OCI-LY1 (cell line): ENCODE measurements around the gene MRGPRD.

Source experiments
- EZH2 ChIP-seq: fragments of 200-600 bp; sonication (generic), shearing (Covaris generic); IDR thresholded peaks from 2 replicates; pipeline ENCODE4 v1.8.0; 2017; ENCODE audit warnings: borderline replicate concordance, mixed run types, mild to moderate bottlenecking, antibody characterized with exemption, low read length, moderate library complexity, mixed read lengths
- TF ChIP-seq, protein P1 (sequence below): fragments of 200-600 bp; sonication (generic), shearing (Covaris generic); IDR thresholded peaks from 2 replicates; pipeline ENCODE4 v1.5.1; 2017; ENCODE audit warnings: mild to moderate bottlenecking, antibody characterized with exemption, low read length, moderate library complexity, mixed read lengths

GRCh38 chr11:68942095-68942620, 38.6 kb downstream of the MRGPRD start:
- TF ChIP-seq, protein P1, sequence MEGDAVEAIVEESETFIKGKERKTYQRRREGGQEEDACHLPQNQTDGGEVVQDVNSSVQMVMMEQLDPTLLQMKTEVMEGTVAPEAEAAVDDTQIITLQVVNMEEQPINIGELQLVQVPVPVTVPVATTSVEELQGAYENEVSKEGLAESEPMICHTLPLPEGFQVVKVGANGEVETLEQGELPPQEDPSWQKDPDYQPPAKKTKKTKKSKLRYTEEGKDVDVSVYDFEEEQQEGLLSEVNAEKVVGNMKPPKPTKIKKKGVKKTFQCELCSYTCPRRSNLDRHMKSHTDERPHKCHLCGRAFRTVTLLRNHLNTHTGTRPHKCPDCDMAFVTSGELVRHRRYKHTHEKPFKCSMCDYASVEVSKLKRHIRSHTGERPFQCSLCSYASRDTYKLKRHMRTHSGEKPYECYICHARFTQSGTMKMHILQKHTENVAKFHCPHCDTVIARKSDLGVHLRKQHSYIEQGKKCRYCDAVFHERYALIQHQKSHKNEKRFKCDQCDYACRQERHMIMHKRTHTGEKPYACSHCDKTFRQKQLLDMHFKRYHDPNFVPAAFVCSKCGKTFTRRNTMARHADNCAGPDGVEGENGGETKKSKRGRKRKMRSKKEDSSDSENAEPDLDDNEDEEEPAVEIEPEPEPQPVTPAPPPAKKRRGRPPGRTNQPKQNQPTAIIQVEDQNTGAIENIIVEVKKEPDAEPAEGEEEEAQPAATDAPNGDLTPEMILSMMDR, result no peak
- TF ChIP-seq EZH2, result no peak
